T-helper 1 cell treated with Interleukin-12 subunit alpha and Interleukin-12 subunit beta and Interleukin-4 antibody, amounts not matched to agents 30 μg/mL and 1 μg/mL, for 36 hours (primary cell): ENCODE results near the gene TMUB1.

ENCODE experiments used
- H3K27ac Mint-ChIP-seq: one replicate; pipeline ENCODE4 v1.8.0; 2021; ENCODE audit warnings: mild to moderate bottlenecking, mixed read lengths
- H3K27me3 Mint-ChIP-seq: one replicate; pipeline ENCODE4 v1.8.0; 2021; ENCODE audit warnings: low read depth, mixed read lengths
- H3K36me3 Mint-ChIP-seq: one replicate; pipeline ENCODE4 v1.8.0; 2021; ENCODE audit warnings: low read depth, mixed read lengths
- H3K4me1 Mint-ChIP-seq: one replicate; pipeline ENCODE4 v1.8.0; 2021; ENCODE audit warnings: low read depth, mixed read lengths
- H3K4me3 Mint-ChIP-seq: one replicate; pipeline ENCODE4 v1.8.0; 2021; ENCODE audit warnings: mild to moderate bottlenecking, moderate library complexity, mixed read lengths
- H3K9me3 Mint-ChIP-seq: one replicate; pipeline ENCODE4 v1.8.0; 2021; ENCODE audit warnings: mixed read lengths

Gene TMUB1

GRCh38 chr7:151083071-151083823 is at the start of gene TMUB1:
TMUB1 (minus strand) TSS chr7:151083493; CDS start chr7:151082563, 930 bp downstream.
- peaks cover 28% of the 10 kb centered on the region for H3K4me1 Mint-ChIP-seq
- H3K36me3 Mint-ChIP-seq, result peaks cover 7% of the 10 kb centered on the region
- H3K9me3 Mint-ChIP-seq, result no peaks in the 10 kb centered on the region
- H3K27ac Mint-ChIP-seq, result peak within 1 kb of the TSS; percentile 86
- H3K27me3 Mint-ChIP-seq, result peaks cover 16% of the 10 kb centered on the region
- peak within 1 kb of the TSS; percentile 92 for H3K4me3 Mint-ChIP-seq

GRCh38 chr7:151132461-151133205 is 49.3 kb upstream of the TMUB1 start:
- no peaks in the 10 kb centered on the region for H3K27me3 Mint-ChIP-seq
- no peak overlapping the region for H3K27ac Mint-ChIP-seq
- H3K9me3 Mint-ChIP-seq, result no peaks in the 10 kb centered on the region
- H3K4me3 Mint-ChIP-seq, result no peak overlapping the region
- H3K36me3 Mint-ChIP-seq, result no peaks in the 10 kb centered on the region
- H3K4me1 Mint-ChIP-seq, result no peaks in the 10 kb centered on the region

GRCh38 chr7:151131592-151132293 is 48.5 kb upstream of the TMUB1 start:
- Mint-ChIP-seq H3K36me3 (no peaks in the 10 kb centered on the region), H3K4me3 (no peak overlapping the region), H3K27me3 (no peaks in the 10 kb centered on the region), H3K9me3 (no peaks in the 10 kb centered on the region), H3K27ac (no peak overlapping the region), H3K4me1 (no peaks in the 10 kb centered on the region)

- no peaks in the 10 kb centered on the region for H3K36me3 Mint-ChIP-seq
- H3K27me3 Mint-ChIP-seq, result no peaks in the 10 kb centered on the region
- no peaks in the 10 kb centered on the region for H3K9me3 Mint-ChIP-seq
- no peak overlapping the region for H3K27ac Mint-ChIP-seq
- H3K4me1 Mint-ChIP-seq, result no peaks in the 10 kb centered on the region
- H3K4me3 Mint-ChIP-seq, result no peak overlapping the region
These were observed 47.9 kb upstream of the TMUB1 start for GRCh38 chr7:151131224-151131591.

GRCh38 chr7:151130741-151131157 is 47.5 kb upstream of the TMUB1 start:
- H3K9me3 Mint-ChIP-seq, result no peaks in the 10 kb centered on the region
- H3K27ac Mint-ChIP-seq, result no peak overlapping the region
- no peak overlapping the region for H3K4me3 Mint-ChIP-seq
- no peaks in the 10 kb centered on the region for H3K4me1 Mint-ChIP-seq
- no peaks in the 10 kb centered on the region for H3K36me3 Mint-ChIP-seq
- H3K27me3 Mint-ChIP-seq, result no peaks in the 10 kb centered on the region

GRCh38 chr7:151129960-151130591 is 46.8 kb upstream of the TMUB1 start:
- Mint-ChIP-seq H3K4me1 (no peaks in the 10 kb centered on the region), H3K27ac (no peak overlapping the region), H3K36me3 (no peaks in the 10 kb centered on the region), H3K9me3 (no peaks in the 10 kb centered on the region), H3K27me3 (no peaks in the 10 kb centered on the region), H3K4me3 (no peak overlapping the region)

GRCh38 chr7:151129117-151129959 is 46.0 kb upstream of the TMUB1 start:
- Mint-ChIP-seq H3K9me3 (no peaks in the 10 kb centered on the region), H3K27ac (no peak overlapping the region)

GRCh38 chr7:151128716-151129115 is 45.4 kb upstream of the TMUB1 start:
- no peaks in the 10 kb centered on the region for H3K9me3 Mint-ChIP-seq
- no peak overlapping the region for H3K27ac Mint-ChIP-seq
- peaks cover 3% of the 10 kb centered on the region for H3K36me3 Mint-ChIP-seq
- no peaks in the 10 kb centered on the region for H3K4me1 Mint-ChIP-seq
- no peaks in the 10 kb centered on the region for H3K27me3 Mint-ChIP-seq
- no peak overlapping the region for H3K4me3 Mint-ChIP-seq

More at GRCh38 chr7:151129117-151129959, 46.0 kb upstream of the TMUB1 start:
- Mint-ChIP-seq H3K36me3 (no peaks in the 10 kb centered on the region), H3K4me3 (no peak overlapping the region), H3K27me3 (no peaks in the 10 kb centered on the region), H3K4me1 (no peaks in the 10 kb centered on the region)

GRCh38 chr7:151128144-151128543 is 44.9 kb upstream of the TMUB1 start:
- H3K36me3 Mint-ChIP-seq, result peaks cover 5% of the 10 kb centered on the region
- H3K4me3 Mint-ChIP-seq, result no peak overlapping the region
- H3K4me1 Mint-ChIP-seq, result no peaks in the 10 kb centered on the region
- H3K9me3 Mint-ChIP-seq, result no peaks in the 10 kb centered on the region
- H3K27me3 Mint-ChIP-seq, result no peaks in the 10 kb centered on the region
- no peak overlapping the region for H3K27ac Mint-ChIP-seq

GRCh38 chr7:151126491-151127137 is 43.3 kb upstream of the TMUB1 start:
- H3K9me3 Mint-ChIP-seq, result no peaks in the 10 kb centered on the region
- no peak overlapping the region for H3K4me3 Mint-ChIP-seq
- H3K27ac Mint-ChIP-seq, result no peak overlapping the region
- H3K36me3 Mint-ChIP-seq, result peaks cover 5% of the 10 kb centered on the region
- no peaks in the 10 kb centered on the region for H3K27me3 Mint-ChIP-seq
- H3K4me1 Mint-ChIP-seq, result no peaks in the 10 kb centered on the region

GRCh38 chr7:151125846-151126481 is 42.7 kb upstream of the TMUB1 start:
- H3K36me3 Mint-ChIP-seq, result peaks cover 6% of the 10 kb centered on the region
- H3K9me3 Mint-ChIP-seq, result no peaks in the 10 kb centered on the region
- H3K4me3 Mint-ChIP-seq, result no peak overlapping the region
- no peaks in the 10 kb centered on the region for H3K4me1 Mint-ChIP-seq
- H3K27me3 Mint-ChIP-seq, result no peaks in the 10 kb centered on the region
- no peak overlapping the region for H3K27ac Mint-ChIP-seq

GRCh38 chr7:151125470-151125845 is 42.2 kb upstream of the TMUB1 start:
- Mint-ChIP-seq H3K36me3 (peaks cover 6% of the 10 kb centered on the region), H3K4me1 (no peaks in the 10 kb centered on the region), H3K27ac (no peak overlapping the region), H3K9me3 (no peaks in the 10 kb centered on the region), H3K27me3 (no peaks in the 10 kb centered on the region), H3K4me3 (no peak overlapping the region)

- no peak overlapping the region for H3K27ac Mint-ChIP-seq
These were observed 41.7 kb upstream of the TMUB1 start for GRCh38 chr7:151124899-151125399.

More at GRCh38 chr7:151124899-151125399, 41.7 kb upstream of the TMUB1 start:
- Mint-ChIP-seq H3K4me1 (no peaks in the 10 kb centered on the region), H3K4me3 (no peak overlapping the region), H3K36me3 (peaks cover 6% of the 10 kb centered on the region), H3K27me3 (no peaks in the 10 kb centered on the region), H3K9me3 (no peaks in the 10 kb centered on the region)
